HG03439 (cell line): ENCODE data around the gene CBX4.

Source experiments
- ATAC-seq: cut with Tn5 transposase; IDR thresholded peaks from one replicate; pipeline ENCODE4 v1.9.1; 2021; ENCODE audit warnings: mild to moderate bottlenecking, moderate library complexity; ENCODE audit not compliant: unreplicated experiment

The CBX4 gene

GRCh38 chr17:79791735-79792161 lies 47.5 kb downstream of the CBX4 start:
- no peak for ATAC-seq

- no peak for ATAC-seq
These were observed 48.2 kb downstream of the CBX4 start for GRCh38 chr17:79790805-79791734.

- ATAC-seq = no peak
These were observed 49.1 kb downstream of the CBX4 start for GRCh38 chr17:79789943-79790804.

- no peak for ATAC-seq
These were observed 50.0 kb downstream of the CBX4 start for GRCh38 chr17:79788989-79789942.

- no peak for ATAC-seq
These were observed 50.8 kb downstream of the CBX4 start for GRCh38 chr17:79788455-79788854.

- ATAC-seq = no peak
These were observed 52.2 kb downstream of the CBX4 start for GRCh38 chr17:79786930-79787643.

GRCh38 chr17:79785900-79786810 lies 53.1 kb downstream of the CBX4 start:
- no peak for ATAC-seq

- ATAC-seq = no peak
These were observed 54.0 kb downstream of the CBX4 start for GRCh38 chr17:79785017-79785899.

GRCh38 chr17:79784353-79785016 lies 54.8 kb downstream of the CBX4 start:
- ATAC-seq = no peak

GRCh38 chr17:79783891-79784290 lies 55.3 kb downstream of the CBX4 start:
- ATAC-seq = no peak
